ENCODE results near the gene UNC80.

- TF ChIP-seq CTCF (IDR thresholded peaks at IDR 0.05) (no peak), ZFX (IDR thresholded peaks at IDR 0.05; ENCODE audit: borderline replicate concordance) (no peak)
These were observed 3.1 kb upstream of the UNC80 start for GRCh38 chr2:209768557-209768956.
